ENCODE data around the gene CDK5. TPM values are rescaled to one million over a fixed set of nuclear protein-coding genes. Genes with fewer than 3 reads are reported as not detected.
A peak's percentile ranks its signal among the peaks of the same experiment; 100 is the strongest.
"Not testable (repeated sequence)": the region's sequence is repeated elsewhere in the genome, so short reads cannot be mapped to it uniquely, and the experiment has no call there.

CDK5 gene
- total RNA-seq, 1 donor from 2014 or later = 19.1 TPM

- no peak for DNase-seq (ENCODE audit: low read depth, low spot score)
These were observed 1.2 kb upstream of the CDK5 start for GRCh38 chr7:151058781-151059366.

- peak; percentile 98 for DNase-seq (ENCODE audit: low read depth, low spot score)
These were observed 488 bp upstream of the CDK5 start for GRCh38 chr7:151057989-151058780.

GRCh38 chr7:151056666-151057505 is 811 bp downstream of the CDK5 start:
- no peak for DNase-seq (ENCODE audit: low read depth, low spot score)

- no peak for DNase-seq (ENCODE audit: low read depth, low spot score)
These were observed 1.4 kb downstream of the CDK5 start for GRCh38 chr7:151056283-151056665.

DNA sequence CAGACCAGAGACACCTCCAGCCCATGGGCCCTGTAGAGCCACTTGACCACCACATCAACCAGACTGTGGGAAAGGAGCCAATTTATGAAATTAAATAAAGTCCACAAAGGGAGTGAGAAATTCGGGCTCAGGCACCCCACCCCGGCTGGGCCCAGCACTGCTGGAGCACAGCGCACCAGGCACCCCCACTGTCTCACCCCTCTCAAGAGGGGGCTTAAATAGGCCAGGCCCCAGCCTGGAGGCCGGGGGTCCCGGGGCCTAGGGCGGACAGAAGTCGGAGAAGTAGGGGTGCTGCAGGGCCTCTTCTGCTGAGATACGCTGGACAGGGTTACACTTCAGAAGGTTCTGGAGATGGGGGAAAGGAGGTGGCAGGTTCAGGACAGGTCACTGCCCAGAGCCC is 3.9 kb downstream of the CDK5 start:
- DNase-seq (ENCODE audit: low read depth, low spot score) = no peak

DNA sequence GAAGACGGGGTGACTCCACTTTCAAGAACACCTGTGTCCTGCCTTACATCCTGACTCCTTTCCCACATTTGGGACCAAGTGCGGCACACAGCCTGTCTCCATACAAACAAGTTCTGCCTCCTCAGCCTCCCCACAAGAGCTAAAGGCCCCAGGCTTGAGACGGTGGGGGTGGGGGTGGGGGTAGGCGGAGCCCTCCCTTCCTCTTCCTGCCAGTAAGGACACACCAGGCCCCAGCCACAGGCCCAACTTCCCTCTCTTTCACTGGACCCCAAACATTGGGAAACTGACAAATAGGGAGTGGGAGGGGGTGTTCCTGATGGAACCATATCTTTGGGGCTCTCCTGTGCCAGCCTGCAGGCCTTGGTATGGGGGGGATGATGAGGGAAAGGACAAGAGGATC is 4.6 kb downstream of the CDK5 start:
- no peak for DNase-seq (ENCODE audit: low read depth, low spot score)

DNA sequence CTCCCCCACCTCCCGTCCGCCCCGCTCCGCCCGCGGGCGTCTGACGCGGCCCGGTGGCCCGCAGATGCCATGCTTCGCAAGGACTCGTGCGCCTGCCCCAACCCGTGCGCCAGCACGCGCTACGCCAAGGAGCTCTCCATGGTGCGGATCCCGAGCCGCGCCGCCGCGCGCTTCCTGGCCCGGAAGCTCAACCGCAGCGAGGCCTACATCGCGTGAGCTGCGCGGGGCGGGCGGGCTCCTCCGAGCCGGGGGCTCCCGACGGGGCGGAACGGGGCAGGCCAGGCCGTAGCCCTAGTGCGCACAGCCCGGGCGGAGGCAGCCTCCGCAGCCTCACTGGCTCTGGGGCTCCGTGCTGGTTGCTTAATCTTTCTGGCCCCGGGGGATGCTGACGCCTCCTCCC is 6.6 kb downstream of the CDK5 start:
- DNase-seq (ENCODE audit: low read depth, low spot score) = peak; percentile 30

DNA sequence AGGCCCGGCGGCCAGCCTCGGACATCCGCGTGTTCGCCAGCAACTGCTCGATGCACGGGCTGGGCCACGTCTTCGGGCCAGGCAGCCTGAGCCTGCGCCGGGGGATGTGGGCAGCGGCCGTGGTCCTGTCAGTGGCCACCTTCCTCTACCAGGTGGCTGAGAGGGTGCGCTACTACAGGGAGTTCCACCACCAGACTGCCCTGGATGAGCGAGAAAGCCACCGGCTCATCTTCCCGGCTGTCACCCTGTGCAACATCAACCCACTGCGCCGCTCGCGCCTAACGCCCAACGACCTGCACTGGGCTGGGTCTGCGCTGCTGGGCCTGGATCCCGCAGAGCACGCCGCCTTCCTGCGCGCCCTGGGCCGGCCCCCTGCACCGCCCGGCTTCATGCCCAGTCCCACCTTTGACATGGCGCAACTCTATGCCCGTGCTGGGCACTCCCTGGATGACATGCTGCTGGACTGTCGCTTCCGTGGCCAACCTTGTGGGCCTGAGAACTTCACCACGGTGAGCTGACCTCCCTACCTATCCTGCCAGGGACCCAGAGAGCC is 8.7 kb downstream of the CDK5 start:
- DNase-seq (ENCODE audit: low read depth, low spot score) = no peak

DNA sequence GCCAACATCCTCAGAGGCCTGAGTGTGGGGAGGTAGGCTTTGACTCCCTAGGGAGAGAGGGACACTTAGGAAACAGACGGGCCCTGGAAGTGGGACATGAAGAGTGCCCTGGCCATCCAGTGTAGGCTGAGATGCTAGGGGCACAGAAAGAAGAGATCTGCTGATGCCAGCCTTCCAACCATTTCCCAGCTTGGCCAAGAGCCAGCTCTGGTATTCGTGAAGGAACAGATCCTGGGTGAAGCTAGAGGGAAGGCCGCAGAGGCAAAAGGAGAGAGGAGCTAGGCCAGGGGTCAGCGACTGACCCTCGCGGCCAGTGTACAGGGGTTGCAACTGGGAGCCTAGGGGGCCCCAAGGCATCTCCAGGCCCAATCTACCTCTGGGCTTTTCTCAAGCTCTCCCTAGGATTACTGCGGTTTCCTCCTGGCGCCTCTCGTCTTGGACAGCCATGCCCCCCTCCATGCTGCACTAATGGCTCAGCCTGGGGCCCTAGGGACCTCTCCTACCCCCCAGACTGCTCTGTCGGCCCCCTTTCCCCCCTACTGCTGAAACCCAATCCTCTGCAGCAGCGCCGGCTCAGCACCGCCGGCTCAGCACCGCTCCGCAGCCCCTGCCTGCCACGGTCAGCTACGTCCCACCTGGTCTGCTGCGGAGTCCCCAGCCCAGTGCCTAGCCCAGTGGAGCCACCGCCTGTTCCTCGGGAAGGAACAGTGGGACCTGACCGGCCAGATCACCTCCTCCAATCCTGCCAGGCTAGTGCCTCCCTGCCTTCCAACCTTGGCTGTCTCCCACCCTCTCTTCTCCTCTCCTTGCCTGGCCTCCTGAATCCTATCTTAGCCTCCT is 9.5 kb downstream of the CDK5 start, which contains the start of gene ASIC3:
TSS of gene ASIC3 (plus strand) at position 556 of the 840 bp plus-strand sequence. CDS start 355 bp downstream, outside the sequence.
- no peak for DNase-seq (ENCODE audit: low read depth, low spot score)

DNA sequence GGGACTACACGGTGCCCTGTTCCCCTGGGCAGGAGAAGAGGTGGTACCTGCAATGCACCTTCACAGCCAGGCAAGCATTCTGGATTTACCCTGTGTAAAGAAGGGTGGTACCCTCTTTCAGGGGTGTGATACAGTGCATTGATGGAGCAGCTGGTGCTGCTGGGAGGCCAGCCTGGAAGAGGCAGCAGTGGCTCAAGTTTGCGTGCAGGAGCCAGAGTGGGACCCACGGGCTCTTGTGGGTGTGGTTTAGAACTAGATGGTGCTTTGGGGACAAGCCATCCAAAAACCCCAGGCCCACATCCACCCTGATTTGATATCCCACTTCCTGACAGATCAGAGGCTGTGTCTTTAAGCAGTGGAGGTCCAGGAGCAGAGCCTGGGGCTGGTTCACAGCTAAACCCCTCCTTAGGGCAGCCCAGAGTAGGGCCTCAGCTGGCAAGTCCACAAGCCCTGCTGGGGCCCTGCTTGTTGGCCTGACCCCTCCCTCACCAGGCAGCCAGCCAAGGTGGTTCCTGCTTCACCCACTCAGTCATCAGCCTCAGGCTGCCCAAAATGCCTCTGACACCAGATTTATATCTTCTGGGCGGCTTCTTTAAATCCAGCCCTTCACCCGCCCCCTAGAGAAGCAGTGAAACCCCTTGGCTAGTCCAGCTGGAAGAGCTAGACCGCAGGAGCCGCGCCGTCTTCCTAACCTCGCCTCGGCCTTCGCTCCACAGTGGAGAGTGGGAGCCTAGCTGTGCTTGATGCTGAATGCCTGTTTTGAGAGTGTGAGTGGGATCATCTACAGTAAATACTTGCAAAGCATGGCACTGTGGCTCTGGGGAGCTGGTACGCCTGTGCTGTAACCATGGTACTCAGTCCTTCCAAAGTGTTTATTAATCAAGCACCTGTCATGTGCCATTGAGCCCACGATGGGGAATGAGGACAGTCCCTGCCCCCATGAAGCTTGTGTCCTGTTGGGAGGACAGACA is 10.8 kb downstream of the CDK5 start:
- DNase-seq (ENCODE audit: low read depth, low spot score) = no peak

- DNase-seq (ENCODE audit: low read depth, low spot score) = no peak
These were observed 11.7 kb downstream of the CDK5 start for GRCh38 chr7:151045967-151046366.

DNA sequence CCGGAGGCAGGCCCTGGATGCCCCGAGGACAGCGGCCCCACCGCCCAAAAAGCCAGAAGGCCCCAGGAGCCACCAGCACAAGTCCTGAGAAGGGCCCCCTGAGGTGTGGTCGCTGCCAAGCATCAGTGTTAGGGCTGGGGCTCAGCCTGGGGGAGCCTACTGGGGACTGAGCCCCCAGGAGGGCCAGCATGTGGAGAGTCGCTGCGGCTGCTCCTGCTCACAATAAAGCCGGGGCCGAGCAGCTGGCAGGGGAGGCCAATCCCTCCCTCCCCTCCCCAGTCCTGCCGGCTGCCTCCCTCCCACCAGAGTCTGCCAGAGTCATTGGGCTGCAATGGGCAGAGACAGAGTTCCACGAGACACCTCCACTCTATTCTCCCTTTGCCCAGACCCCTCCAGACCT is 12.4 kb downstream of the CDK5 start:
- DNase-seq (ENCODE audit: low read depth, low spot score) = no peak

DNA sequence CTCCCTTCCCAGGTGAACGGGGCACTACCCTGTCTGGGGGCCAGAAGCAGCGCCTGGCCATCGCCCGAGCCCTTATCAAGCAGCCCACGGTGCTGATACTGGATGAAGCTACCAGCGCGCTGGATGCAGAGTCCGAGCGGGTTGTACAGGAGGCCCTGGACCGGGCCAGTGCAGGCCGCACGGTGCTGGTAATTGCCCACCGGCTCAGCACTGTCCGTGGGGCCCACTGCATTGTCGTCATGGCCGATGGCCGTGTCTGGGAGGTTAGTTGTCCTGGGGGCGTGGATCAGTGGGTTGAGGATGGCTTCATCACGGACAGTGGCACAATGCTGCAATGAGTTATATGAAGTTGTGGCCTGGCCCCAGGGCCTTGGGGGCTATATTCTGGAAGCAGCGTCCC is 13.7 kb downstream of the CDK5 start:
- no peak for DNase-seq (ENCODE audit: low read depth, low spot score)

- DNase-seq (ENCODE audit: low read depth, low spot score) = not testable (repeated sequence)
These were observed 14.2 kb downstream of the CDK5 start for GRCh38 chr7:151043449-151043848.

- no peak for DNase-seq (ENCODE audit: low read depth, low spot score)
These were observed 16.9 kb downstream of the CDK5 start for GRCh38 chr7:151040616-151041375.

DNA sequence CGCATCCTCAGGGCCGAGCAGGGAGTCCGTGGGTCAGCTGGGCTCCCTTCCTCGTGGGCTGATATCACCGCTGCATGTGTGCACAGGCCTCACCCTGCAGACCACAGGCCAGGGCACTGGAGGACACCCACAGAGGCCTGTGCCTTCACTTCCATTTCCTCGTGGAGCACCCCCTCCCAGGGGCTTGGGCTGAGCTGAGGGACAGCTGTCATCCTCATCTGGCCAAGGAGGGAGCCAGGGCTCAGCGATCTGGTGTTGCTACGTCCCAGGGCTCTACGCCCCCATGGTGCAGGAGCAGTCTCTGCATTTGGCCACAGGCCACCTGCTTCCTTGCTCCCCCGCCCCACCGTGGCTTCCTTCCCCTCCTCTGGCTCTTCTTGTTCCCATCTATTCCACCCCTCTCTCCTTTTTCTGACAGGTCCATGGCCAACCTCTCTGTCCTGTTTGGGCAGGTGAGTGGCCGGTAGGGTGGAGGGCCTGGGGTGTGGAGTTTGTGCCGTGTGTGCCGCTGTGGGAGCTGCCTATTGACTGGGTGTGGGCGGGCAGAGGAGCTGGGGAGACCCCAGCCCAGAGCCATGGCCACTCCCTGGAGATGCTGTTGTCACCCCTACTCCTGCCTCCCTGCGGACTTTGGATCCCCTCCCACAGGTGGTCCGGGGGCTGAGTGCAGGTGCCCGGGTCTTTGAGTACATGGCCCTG is 17.7 kb downstream of the CDK5 start:
- no peak for DNase-seq (ENCODE audit: low read depth, low spot score)

DNA sequence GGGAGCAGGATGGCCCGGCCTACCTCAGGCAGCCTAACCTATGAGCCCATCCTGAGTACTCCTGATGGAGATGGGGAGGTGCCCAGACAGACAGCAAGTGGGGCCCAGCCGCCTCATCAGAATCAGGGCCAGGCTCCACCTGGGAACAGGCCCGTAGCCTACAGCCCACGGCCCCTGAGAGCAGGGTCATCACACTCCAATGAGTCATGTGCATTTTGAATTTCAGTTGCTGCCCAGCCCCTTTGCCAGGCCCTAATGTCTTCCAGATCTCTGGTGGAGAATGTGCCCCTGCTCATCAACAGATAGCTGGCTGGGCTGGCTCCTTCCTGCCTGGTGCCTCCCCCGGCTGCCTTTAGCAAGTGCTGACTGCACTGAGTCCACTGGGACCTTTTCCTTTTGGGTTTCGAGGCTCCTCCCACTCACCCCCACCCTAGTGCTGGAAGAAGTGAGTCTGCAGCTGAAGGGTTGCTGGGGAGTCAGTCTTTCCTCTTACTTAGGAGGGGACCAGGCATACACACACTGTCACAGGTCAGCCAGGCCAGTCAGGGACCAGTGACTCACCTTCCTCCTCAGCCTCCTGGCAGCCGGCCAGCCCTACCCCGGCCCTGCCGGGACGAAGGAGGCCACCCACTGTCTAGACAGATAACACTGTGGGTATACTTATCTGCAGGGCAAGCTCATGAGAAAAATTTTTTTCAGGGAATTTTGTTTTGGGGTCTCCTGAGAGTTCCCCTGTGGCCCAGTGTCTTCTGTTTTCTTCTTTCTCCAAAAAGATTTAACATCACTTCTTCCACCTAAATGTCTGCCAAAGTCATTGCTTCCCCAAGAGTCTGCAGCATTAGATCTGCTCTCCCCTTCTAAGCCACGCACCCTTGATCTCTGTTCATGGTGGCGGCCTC is 18.5 kb downstream of the CDK5 start:
- peak; percentile 88 for DNase-seq (ENCODE audit: low read depth, low spot score)

Measured in pulmonary artery endothelial cell (primary cell).